COLO668 (cell line): ENCODE results near the gene LDLRAD1.
"Not testable (repeated sequence)": the region's sequence is repeated elsewhere in the genome, so short reads cannot be mapped to it uniquely, and the experiment has no call there.

Experiments
- DNase-seq: peaks from one replicate; lab custom pipeline; 2025; ENCODE audit not compliant: unreplicated experiment; lab: John Stamatoyannopoulos, UW

Gene LDLRAD1

GRCh38 chr1:54017979-54018378 lies at the start of gene LDLRAD1:
LDLRAD1 (minus strand) TSS chr1:54018186; CDS start chr1:54018112, 74 bp downstream.
- peak; percentile 87 for DNase-seq

GRCh38 chr1:54064299-54064698 lies 46.3 kb upstream of the LDLRAD1 start:
- DNase-seq, result no peak

DNA sequence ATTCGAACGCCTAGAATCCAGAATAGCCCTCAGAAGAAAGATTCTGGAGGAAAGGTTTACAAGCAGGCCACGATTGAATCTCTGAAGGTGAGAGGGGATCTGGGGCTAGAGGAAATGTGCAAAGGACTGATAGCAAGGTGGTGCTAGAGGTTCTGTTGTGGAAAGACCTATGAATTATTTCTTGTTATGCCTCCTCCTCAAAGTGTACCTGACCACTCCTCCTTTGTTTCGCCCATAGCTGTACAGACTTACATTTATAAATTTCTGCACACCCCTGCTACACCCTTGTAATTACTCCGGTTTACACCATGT lies 36.4 kb upstream of the LDLRAD1 start:
- no peak for DNase-seq

GRCh38 chr1:54053745-54054437 lies 35.9 kb upstream of the LDLRAD1 start:
- peak; percentile 60 for DNase-seq

- peak; percentile 100 for DNase-seq
These were observed 35.2 kb upstream of the LDLRAD1 start, which contains the start of the genes TCEANC2 and TMEM59 for GRCh38 chr1:54052934-54053744. TCEANC2 (plus strand) TSS chr1:54053608; CDS start chr1:54054423, 815 bp downstream. TMEM59 (minus strand) TSS chr1:54053204; CDS start chr1:54053188, 16 bp downstream.

- DNase-seq, result peak; percentile 59
These were observed 34.5 kb upstream of the LDLRAD1 start for GRCh38 chr1:54052431-54052933.

DNA sequence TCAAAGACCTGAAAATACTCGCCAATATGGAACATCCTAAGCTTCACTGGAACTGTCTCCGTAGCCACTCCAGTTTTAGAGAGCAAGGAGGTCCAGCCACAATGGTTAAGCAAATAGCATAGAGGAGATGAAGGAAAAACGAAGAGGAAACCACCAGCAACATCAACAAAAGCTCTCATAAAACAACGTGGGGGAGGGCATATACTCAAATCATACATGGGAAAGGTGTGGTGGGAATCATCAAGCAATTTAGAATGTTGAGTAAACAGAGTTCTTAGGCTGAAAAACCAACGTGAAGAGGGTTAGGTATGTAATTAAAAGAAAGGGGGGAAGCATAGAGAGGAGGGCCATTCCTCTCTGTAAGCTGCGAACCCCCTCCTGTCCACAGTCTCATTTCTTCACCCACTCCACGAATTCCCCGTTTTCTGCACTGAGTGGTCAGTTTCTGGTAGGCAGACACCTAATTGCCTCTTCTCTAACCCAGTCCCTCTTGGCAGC lies 34.0 kb upstream of the LDLRAD1 start:
- DNase-seq, result no peak

DNA sequence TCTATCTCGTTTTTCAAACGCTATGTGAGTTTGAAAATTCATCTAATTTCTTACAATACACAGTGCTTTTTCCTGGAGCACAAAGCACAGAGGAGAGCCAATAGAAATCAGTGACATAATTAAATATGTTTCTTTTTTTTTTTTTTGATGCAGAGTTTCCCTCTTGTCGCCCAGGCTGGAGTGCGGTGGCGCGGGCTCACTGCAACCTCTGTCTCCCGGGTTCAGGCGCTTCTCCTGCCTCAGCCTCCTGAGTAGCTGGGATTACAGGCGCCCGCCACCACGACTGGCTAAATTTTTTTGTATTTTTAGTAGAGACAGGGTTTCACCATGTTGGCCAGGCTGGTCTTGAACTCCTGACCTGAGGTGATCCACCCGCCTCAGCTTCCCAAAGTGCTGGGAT lies 32.4 kb upstream of the LDLRAD1 start:
- DNase-seq, result not testable (repeated sequence)

GRCh38 chr1:54047384-54048305 lies 29.7 kb upstream of the LDLRAD1 start:
- DNase-seq, result no peak

GRCh38 chr1:54046671-54047383 lies 28.8 kb upstream of the LDLRAD1 start:
- no peak for DNase-seq

- no peak for DNase-seq
These were observed 27.5 kb upstream of the LDLRAD1 start for GRCh38 chr1:54045496-54045895.

DNA sequence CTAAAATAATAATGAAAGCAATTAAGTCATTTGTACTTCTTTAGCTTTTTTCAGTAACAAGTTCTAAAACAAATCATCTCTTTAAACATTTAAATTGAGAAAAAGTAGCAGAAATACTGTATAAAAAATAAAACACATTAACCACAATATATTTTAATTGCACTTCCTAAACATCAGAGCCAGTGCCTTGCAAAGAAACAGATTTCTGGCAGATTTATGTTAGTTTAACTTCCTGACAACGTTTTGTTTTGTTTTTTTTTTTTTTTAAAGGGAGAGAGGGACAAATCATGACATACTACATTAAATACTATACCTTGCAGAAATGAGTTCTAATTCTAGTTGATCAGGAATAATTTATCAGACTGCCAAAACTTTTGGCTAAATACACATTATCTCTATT lies 23.8 kb upstream of the LDLRAD1 start:
- no peak for DNase-seq

DNA sequence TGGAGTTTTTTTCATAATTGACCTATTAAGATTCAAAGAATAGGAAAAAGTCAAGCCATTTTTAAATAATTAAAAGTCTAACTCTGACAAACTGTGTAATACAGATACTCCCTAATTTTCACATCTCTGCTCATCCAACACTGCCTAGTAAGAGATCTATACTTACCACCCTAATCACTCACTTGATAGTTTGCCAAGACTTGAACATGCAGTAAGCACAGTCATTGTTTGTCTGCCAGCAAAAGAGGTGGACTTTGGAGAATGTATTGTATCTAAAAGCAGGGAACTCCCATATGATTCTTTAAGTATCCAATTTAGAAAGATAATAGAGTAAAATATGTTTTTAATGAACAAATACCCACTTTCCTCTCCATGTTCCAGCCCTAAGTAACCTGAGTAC lies 19.5 kb upstream of the LDLRAD1 start:
- no peak for DNase-seq

DNA sequence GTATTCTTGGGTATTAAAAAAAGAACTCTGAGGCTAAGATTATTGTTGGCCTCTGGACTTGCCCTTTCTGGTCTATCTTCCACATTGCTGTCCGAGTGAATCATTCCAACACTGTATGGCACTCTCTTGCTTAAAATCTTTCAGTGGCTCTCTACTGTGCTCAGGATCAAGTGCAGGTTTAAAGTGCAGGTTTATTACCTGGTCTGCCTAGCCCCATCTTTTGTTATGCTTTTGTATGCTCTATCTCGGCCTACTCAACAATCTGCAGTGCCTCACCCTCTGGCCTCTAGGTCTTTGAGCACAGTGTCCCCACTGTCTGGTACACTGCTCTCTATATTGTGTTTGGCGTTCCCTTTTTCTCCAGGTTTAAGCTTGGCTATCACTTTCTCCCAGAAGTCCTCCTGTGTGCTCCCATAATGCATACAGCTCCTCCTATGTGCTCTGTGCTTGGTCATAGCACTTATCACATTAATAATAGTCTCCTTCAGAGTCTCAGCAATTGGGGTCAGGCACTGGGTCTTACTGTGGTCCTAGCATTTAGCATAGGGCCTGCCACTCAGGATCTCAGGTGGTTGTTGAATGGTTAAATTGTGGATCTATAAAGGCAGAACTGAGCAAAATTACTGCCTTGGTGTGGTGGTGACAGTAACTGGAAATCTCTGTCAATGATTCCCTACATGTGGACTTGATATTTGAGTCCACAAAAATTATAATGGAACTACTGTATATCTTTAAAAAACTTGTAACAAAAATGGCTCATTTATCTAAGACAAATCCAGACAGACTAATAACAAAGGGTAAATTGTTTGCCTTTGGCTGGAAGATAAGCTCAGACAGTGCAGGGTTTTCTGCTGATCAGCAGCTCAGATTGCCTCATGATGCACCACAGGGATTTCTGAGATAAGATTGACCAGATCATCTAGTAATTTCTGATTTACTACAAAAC lies 10.6 kb upstream of the LDLRAD1 start:
- no peak for DNase-seq

DNA sequence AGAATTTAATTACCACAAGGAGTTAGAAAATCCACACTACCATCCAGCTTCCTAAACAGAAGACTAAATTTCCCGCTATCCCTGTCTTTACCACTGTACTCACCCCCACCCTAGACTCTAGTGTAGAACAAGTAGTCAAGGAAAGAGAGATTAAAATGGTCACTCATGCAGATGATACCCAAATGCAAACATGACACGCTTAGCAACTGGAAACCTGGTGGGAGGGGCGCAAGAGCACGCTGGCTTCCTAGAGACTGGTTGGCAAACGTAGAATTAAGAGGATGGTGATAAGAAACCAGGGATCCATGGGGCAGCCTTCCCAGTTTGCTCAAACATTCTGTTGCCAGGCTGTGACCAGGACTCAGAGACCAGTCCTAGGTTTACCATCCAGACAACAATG lies 9.9 kb upstream of the LDLRAD1 start:
- peak; percentile 74 for DNase-seq

GRCh38 chr1:54024811-54025210 lies 6.8 kb upstream of the LDLRAD1 start:
- not testable (repeated sequence) for DNase-seq

- DNase-seq, result no peak
These were observed 6.4 kb upstream of the LDLRAD1 start for GRCh38 chr1:54024358-54024757.

DNA sequence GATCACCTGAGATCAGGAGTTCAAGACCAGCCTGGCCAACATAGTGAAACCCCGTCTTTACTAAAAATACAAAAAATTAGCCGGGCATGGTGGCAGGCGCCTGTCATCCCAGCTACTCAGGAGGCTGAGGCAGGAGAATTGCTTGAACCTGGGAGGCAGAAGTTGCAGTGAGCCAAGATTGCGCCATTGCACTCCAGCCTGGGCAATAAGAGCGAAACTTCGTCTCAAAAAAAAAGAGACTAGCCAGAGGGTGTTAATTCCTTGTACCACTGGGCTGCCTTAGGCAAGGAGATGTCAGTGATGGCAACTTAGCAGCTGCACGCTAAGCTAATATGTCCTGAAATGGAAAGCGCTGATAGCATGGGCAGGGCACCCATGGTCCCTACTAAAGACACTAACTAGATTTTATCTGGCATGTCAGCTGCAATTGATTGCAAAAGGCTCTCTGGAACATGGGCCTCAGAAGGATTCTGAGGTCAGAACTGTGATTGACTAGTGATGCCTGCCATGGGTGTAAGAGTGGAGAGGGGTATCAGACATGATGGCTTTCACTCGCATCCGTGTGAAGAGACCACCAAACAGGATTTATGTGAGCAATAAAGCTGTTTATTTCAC lies 1.7 kb upstream of the LDLRAD1 start:
- DNase-seq, result not testable (repeated sequence)

- DNase-seq, result no peak
These were observed 649 bp upstream of the LDLRAD1 start for GRCh38 chr1:54018635-54019034.
